Endothelial cell of coronary artery (primary cell): ENCODE results near the gene NOC4L. TPM values are rescaled to one million over a fixed set of nuclear protein-coding genes. Genes with fewer than 3 reads are reported as not detected.

ENCODE experiments used
- total RNA-seq: library from RNA; depleted of rRNA; stranded (reverse); fragments of >200 nt; gene quantifications from 2 replicates; pipeline ENCODE4 v1.2.3, GENCODE V29; 2014

The NOC4L gene
- total RNA-seq: 13.4 and 15.0 TPM in 2 replicates

GRCh38 chr12:132144115-132144809 lies at the start of gene NOC4L, which contains the start of gene DDX51:
TSS of gene NOC4L (plus strand) at chr12:132144457. CDS start at chr12:132144489, 32 bp downstream.
TSS of gene DDX51 (minus strand) at chr12:132144319. CDS start at chr12:132144296, 23 bp downstream.

Other genes starting within 250 kb of the NOC4L start
- 6.3 and 15.2 TPM in 2 replicates for gene ULK1, start 249.8 kb upstream of the NOC4L start, total RNA-seq
- gene PUS1, start 215.2 kb upstream of the NOC4L start, total RNA-seq: 16.5 and 16.6 TPM in 2 replicates
- gene EP400, start 194.5 kb upstream of the NOC4L start, total RNA-seq: 8.8 and 14.4 TPM in 2 replicates
- gene DDX51, start 138 bp upstream of the NOC4L start, total RNA-seq: 8.9 and 11.6 TPM in 2 replicates
- gene GALNT9, start 185.1 kb downstream of the NOC4L start, total RNA-seq: 0.36 and 1.1 TPM in 2 replicates